ENCODE measurements around the gene IGF1R.

Gene IGF1R

GRCh38 chr15:98722209-98722608 lies 73.9 kb downstream of the IGF1R start:
- no peaks in the 10 kb centered on the region for H3K27me3 ChIP-seq (ENCODE audit: insufficient read depth, low read depth)
- no peak for TF ChIP-seq CTCF (conservative IDR thresholded peaks at IDR 0.05; ENCODE audit: low read depth, low read length)
- no peak overlapping the region for H3K4me3 ChIP-seq (IDR thresholded peaks at IDR 0.05; ENCODE audit: insufficient read depth, low read depth, low read length)
- H3K9ac ChIP-seq: no peak overlapping the region
- peaks cover 98% of the 10 kb centered on the region for H3K79me2 ChIP-seq (ENCODE audit: insufficient read depth, low read depth)
- H3K4me1 ChIP-seq (ENCODE audit: low read depth, poor library complexity, severe bottlenecking): peaks cover 6% of the 10 kb centered on the region
- H4K20me1 ChIP-seq (ENCODE audit: insufficient read depth): peaks cover 5% of the 10 kb centered on the region
- no peak overlapping the region for H3K27ac ChIP-seq
- H3K36me3 ChIP-seq (ENCODE audit: insufficient read depth): no peaks in the 10 kb centered on the region
- no peak overlapping the region for H3K4me2 ChIP-seq
- no peak overlapping the region for H2AFZ ChIP-seq (ENCODE audit: low read depth)

GRCh38 chr15:98722645-98723044 lies 74.3 kb downstream of the IGF1R start:
- H3K4me1 ChIP-seq (ENCODE audit: low read depth, poor library complexity, severe bottlenecking): peaks cover 6% of the 10 kb centered on the region
- TF ChIP-seq CTCF (conservative IDR thresholded peaks at IDR 0.05; ENCODE audit: low read depth, low read length): no peak
- H4K20me1 ChIP-seq (ENCODE audit: insufficient read depth): peaks cover 5% of the 10 kb centered on the region
- H3K27ac ChIP-seq: no peak overlapping the region
- no peak overlapping the region for H2AFZ ChIP-seq (ENCODE audit: low read depth)
- no peaks in the 10 kb centered on the region for H3K36me3 ChIP-seq (ENCODE audit: insufficient read depth)
- peaks cover 98% of the 10 kb centered on the region for H3K79me2 ChIP-seq (ENCODE audit: insufficient read depth, low read depth)
- H3K4me3 ChIP-seq (IDR thresholded peaks at IDR 0.05; ENCODE audit: insufficient read depth, low read depth, low read length): no peak overlapping the region
- no peak overlapping the region for H3K4me2 ChIP-seq
- H3K27me3 ChIP-seq (ENCODE audit: insufficient read depth, low read depth): no peaks in the 10 kb centered on the region
- H3K9ac ChIP-seq: no peak overlapping the region

- peaks cover 98% of the 10 kb centered on the region for H3K79me2 ChIP-seq (ENCODE audit: insufficient read depth, low read depth)
Measured at GRCh38 chr15:98723195-98723594, 74.9 kb downstream of the IGF1R start.

GRCh38 chr15:98724048-98724447 lies 75.7 kb downstream of the IGF1R start:
- no peaks in the 10 kb centered on the region for H3K27me3 ChIP-seq (ENCODE audit: insufficient read depth, low read depth)
- peaks cover 6% of the 10 kb centered on the region for H3K4me1 ChIP-seq (ENCODE audit: low read depth, poor library complexity, severe bottlenecking)
- no peaks in the 10 kb centered on the region for H3K36me3 ChIP-seq (ENCODE audit: insufficient read depth)
- peaks cover 96% of the 10 kb centered on the region for H3K79me2 ChIP-seq (ENCODE audit: insufficient read depth, low read depth)
- peaks cover 5% of the 10 kb centered on the region for H4K20me1 ChIP-seq (ENCODE audit: insufficient read depth)
- no peak overlapping the region for H3K4me2 ChIP-seq
- TF ChIP-seq CTCF (conservative IDR thresholded peaks at IDR 0.05; ENCODE audit: low read depth, low read length): no peak
- H3K4me3 ChIP-seq (IDR thresholded peaks at IDR 0.05; ENCODE audit: insufficient read depth, low read depth, low read length): no peak overlapping the region
- H3K9ac ChIP-seq: no peak overlapping the region
- H3K27ac ChIP-seq: no peak overlapping the region
- no peak overlapping the region for H2AFZ ChIP-seq (ENCODE audit: low read depth)

More at GRCh38 chr15:98723195-98723594, 74.9 kb downstream of the IGF1R start:
- H3K27me3 ChIP-seq (ENCODE audit: insufficient read depth, low read depth): no peaks in the 10 kb centered on the region
- peaks cover 6% of the 10 kb centered on the region for H3K4me1 ChIP-seq (ENCODE audit: low read depth, poor library complexity, severe bottlenecking)
- no peak overlapping the region for H3K4me2 ChIP-seq
- TF ChIP-seq CTCF (conservative IDR thresholded peaks at IDR 0.05; ENCODE audit: low read depth, low read length): no peak
- H3K36me3 ChIP-seq (ENCODE audit: insufficient read depth): no peaks in the 10 kb centered on the region
- H3K4me3 ChIP-seq (IDR thresholded peaks at IDR 0.05; ENCODE audit: insufficient read depth, low read depth, low read length): no peak overlapping the region
- H4K20me1 ChIP-seq (ENCODE audit: insufficient read depth): peaks cover 5% of the 10 kb centered on the region
- H3K9ac ChIP-seq: no peak overlapping the region
- H2AFZ ChIP-seq (ENCODE audit: low read depth): no peak overlapping the region
- no peak overlapping the region for H3K27ac ChIP-seq

Data from KMS-11 (cell line).